MG63 (cell line): Measurements from ENCODE around the gene CD82. TPM values are rescaled to one million over a fixed set of nuclear protein-coding genes. Genes with fewer than 3 reads are reported as not detected.

Experiments
- DNase-seq: peaks from one replicate; pipeline ENCODE4 v3.0.0-alpha.2; 2020
- H3K27me3 ChIP-seq: fragments of 250-450 bp; sonication (Bioruptor Pico); 2 replicates; pipeline ENCODE4 v1.5.1; 2020; ENCODE audit warnings: mild to moderate bottlenecking, moderate library complexity
- H3K36me3 ChIP-seq: fragments of 250-450 bp; sonication (Bioruptor Pico); 2 replicates; pipeline ENCODE4 v1.5.1; 2020; ENCODE audit warnings: mild to moderate bottlenecking, moderate library complexity
- H3K4me3 ChIP-seq: fragments of 250-450 bp; sonication (Bioruptor Pico); 2 replicates; pipeline ENCODE4 v1.5.1; 2020; ENCODE audit warnings: mild to moderate bottlenecking, moderate library complexity
- H3K9me3 ChIP-seq: fragments of 250-450 bp; sonication (Bioruptor Pico); 2 replicates; pipeline ENCODE4 v1.5.1; 2020; ENCODE audit warnings: mild to moderate bottlenecking, moderate library complexity
- total RNA-seq: library from RNA; depleted of rRNA; stranded (reverse); fragments of >200 nt; shearing (Covaris generic); gene quantifications from 2 replicates; pipeline ENCODE4 v1.2.3, GENCODE V29; 2014; ENCODE audit warnings: low replicate concordance

Gene CD82
- total RNA-seq, 1 experiment from 2014 or later = 61.3 TPM

- Histone ChIP-seq H3K4me3 (no peak overlapping the region), H3K9me3 (peaks cover 3% of the 10 kb centered on the region; the same call in 1 of the 2 replicates), H3K36me3 (peaks cover 12% of the 10 kb centered on the region), H3K27me3 (no peaks in the 10 kb centered on the region)
- no peak for DNase-seq
These were observed 12.8 kb downstream of the CD82 start for GRCh38 chr11:44578279-44578678.

GRCh38 chr11:44579302-44579761 is 13.9 kb downstream of the CD82 start:
- Histone ChIP-seq H3K4me3 (no peak overlapping the region), H3K36me3 (peaks cover 12% of the 10 kb centered on the region), H3K9me3 (peaks cover 3% of the 10 kb centered on the region; the same call in 1 of the 2 replicates), H3K27me3 (no peaks in the 10 kb centered on the region)
- no peak for DNase-seq

- Histone ChIP-seq H3K4me3 (no peak overlapping the region), H3K9me3 (peaks cover 3% of the 10 kb centered on the region; the same call in 1 of the 2 replicates), H3K27me3 (no peaks in the 10 kb centered on the region), H3K36me3 (peaks cover 12% of the 10 kb centered on the region)
- DNase-seq = no peak
These were observed 15.2 kb downstream of the CD82 start for GRCh38 chr11:44580701-44581100.

- H3K9me3 ChIP-seq = peaks cover 3% of the 10 kb centered on the region; the same call in 1 of the 2 replicates
- H3K36me3 ChIP-seq = peaks cover 12% of the 10 kb centered on the region
- no peaks in the 10 kb centered on the region for H3K27me3 ChIP-seq
- DNase-seq = no peak
- H3K4me3 ChIP-seq = no peak overlapping the region
These were observed 15.8 kb downstream of the CD82 start for GRCh38 chr11:44581246-44581645.

- H3K4me3 ChIP-seq = no peak overlapping the region
- H3K27me3 ChIP-seq = no peaks in the 10 kb centered on the region
- peaks cover 3% of the 10 kb centered on the region; the same call in 1 of the 2 replicates for H3K9me3 ChIP-seq
- no peak for DNase-seq
- peaks cover 12% of the 10 kb centered on the region for H3K36me3 ChIP-seq
These were observed 17.3 kb downstream of the CD82 start for GRCh38 chr11:44582641-44583352.

GRCh38 chr11:44583353-44583669 is 17.8 kb downstream of the CD82 start:
- no peak overlapping the region for H3K4me3 ChIP-seq
- H3K9me3 ChIP-seq = peaks cover 3% of the 10 kb centered on the region; the same call in 1 of the 2 replicates
- no peak for DNase-seq
- H3K27me3 ChIP-seq = no peaks in the 10 kb centered on the region
- peaks cover 14% of the 10 kb centered on the region for H3K36me3 ChIP-seq

GRCh38 chr11:44585421-44585820 is 20.0 kb downstream of the CD82 start:
- DNase-seq = no peak
- Histone ChIP-seq H3K9me3 (peaks cover 3% of the 10 kb centered on the region; the same call in 1 of the 2 replicates), H3K36me3 (peaks cover 16% of the 10 kb centered on the region), H3K4me3 (no peak overlapping the region), H3K27me3 (no peaks in the 10 kb centered on the region)

- H3K36me3 ChIP-seq = peaks cover 4% of the 10 kb centered on the region
- H3K4me3 ChIP-seq = no peak overlapping the region
- H3K27me3 ChIP-seq = no peaks in the 10 kb centered on the region
- DNase-seq = peak; percentile 92
- no peaks in the 10 kb centered on the region for H3K9me3 ChIP-seq
These were observed 23.8 kb downstream of the CD82 start for GRCh38 chr11:44589301-44589700.

GRCh38 chr11:44590769-44591168 is 25.3 kb downstream of the CD82 start:
- no peaks in the 10 kb centered on the region for H3K27me3 ChIP-seq
- H3K4me3 ChIP-seq = no peak overlapping the region
- peaks cover 4% of the 10 kb centered on the region for H3K36me3 ChIP-seq
- no peak for DNase-seq
- no peaks in the 10 kb centered on the region for H3K9me3 ChIP-seq

- H3K9me3 ChIP-seq = no peaks in the 10 kb centered on the region
- peaks cover 4% of the 10 kb centered on the region; the same call in 1 of the 2 replicates for H3K36me3 ChIP-seq
- H3K4me3 ChIP-seq = no peak overlapping the region
- no peak for DNase-seq
- no peaks in the 10 kb centered on the region for H3K27me3 ChIP-seq
These were observed 26.1 kb downstream of the CD82 start for GRCh38 chr11:44591557-44591956.

- H3K9me3 ChIP-seq = no peaks in the 10 kb centered on the region
- peak; percentile 48 for DNase-seq
These were observed 26.9 kb downstream of the CD82 start for GRCh38 chr11:44592125-44592940.

GRCh38 chr11:44593251-44593650 is 27.8 kb downstream of the CD82 start:
- H3K36me3 ChIP-seq = peaks cover 3% of the 10 kb centered on the region
- DNase-seq = peak; percentile 62
- H3K9me3 ChIP-seq = no peaks in the 10 kb centered on the region

More at GRCh38 chr11:44592125-44592940, 26.9 kb downstream of the CD82 start:
- Histone ChIP-seq H3K4me3 (no peak overlapping the region), H3K27me3 (no peaks in the 10 kb centered on the region), H3K36me3 (peaks cover 4% of the 10 kb centered on the region)

GRCh38 chr11:44595006-44595405 is 29.5 kb downstream of the CD82 start:
- no peaks in the 10 kb centered on the region for H3K9me3 ChIP-seq
- DNase-seq = no peak
- no peaks in the 10 kb centered on the region for H3K27me3 ChIP-seq
- no peaks in the 10 kb centered on the region; the same call in none of the 2 replicates for H3K36me3 ChIP-seq
- no peak overlapping the region for H3K4me3 ChIP-seq

More at GRCh38 chr11:44593251-44593650, 27.8 kb downstream of the CD82 start:
- no peaks in the 10 kb centered on the region for H3K27me3 ChIP-seq
- H3K4me3 ChIP-seq = no peak overlapping the region

GRCh38 chr11:44595964-44596381 is 30.5 kb downstream of the CD82 start:
- peak; percentile 93 for DNase-seq
- no peaks in the 10 kb centered on the region; the same call in none of the 2 replicates for H3K36me3 ChIP-seq
- H3K9me3 ChIP-seq = no peaks in the 10 kb centered on the region
- H3K27me3 ChIP-seq = no peaks in the 10 kb centered on the region
- no peak overlapping the region for H3K4me3 ChIP-seq

GRCh38 chr11:44596525-44597276 is 31.2 kb downstream of the CD82 start:
- no peaks in the 10 kb centered on the region; the same call in none of the 2 replicates for H3K36me3 ChIP-seq
- no peak overlapping the region for H3K4me3 ChIP-seq
- DNase-seq = peak; percentile 72
- H3K9me3 ChIP-seq = no peaks in the 10 kb centered on the region
- H3K27me3 ChIP-seq = no peaks in the 10 kb centered on the region

GRCh38 chr11:44597358-44598012 is 32.0 kb downstream of the CD82 start:
- Histone ChIP-seq H3K4me3 (no peak overlapping the region), H3K27me3 (no peaks in the 10 kb centered on the region), H3K9me3 (no peaks in the 10 kb centered on the region), H3K36me3 (no peaks in the 10 kb centered on the region; the same call in none of the 2 replicates)
- DNase-seq = no peak
